ENCODE results near the gene SH3BP4.

The SH3BP4 gene

GRCh38 chr2:235030126-235030525 lies 78.3 kb downstream of the SH3BP4 start:
- no peak for TF ChIP-seq POLR2AphosphoS5 (IDR thresholded peaks at IDR 0.05; ENCODE audit: low read depth, low read length)
- TF ChIP-seq PAX5 (IDR thresholded peaks at IDR 0.05; ENCODE audit: insufficient read depth, low read length, severe bottlenecking), result no peak
- no peak for TF ChIP-seq POU2F2 (IDR thresholded peaks at IDR 0.05; ENCODE audit: low read depth, low read length)
- TF ChIP-seq POLR2A (IDR thresholded peaks at IDR 0.05; ENCODE audit: low read depth, low read length), result no peak
- TF ChIP-seq SPI1 (IDR thresholded peaks at IDR 0.05; ENCODE audit: low read depth, low read length), result no peak
- no peak for TF ChIP-seq TAF1 (IDR thresholded peaks at IDR 0.05; ENCODE audit: low read depth, low read length)
- DNase-seq (ENCODE audit: insufficient read length, low spot score), result no peak
- FAIRE-seq, result no peak

- FAIRE-seq (no peak), DNase-seq (ENCODE audit: insufficient read length, low spot score) (no peak)
- TF ChIP-seq POLR2A (IDR thresholded peaks at IDR 0.05; ENCODE audit: low read depth, low read length), result no peak
Measured at GRCh38 chr2:235030936-235031335, 79.1 kb downstream of the SH3BP4 start.

- no peak for TF ChIP-seq POLR2AphosphoS5 (IDR thresholded peaks at IDR 0.05; ENCODE audit: low read depth, low read length)
- TF ChIP-seq POU2F2 (IDR thresholded peaks at IDR 0.05; ENCODE audit: low read depth, low read length), result no peak
- no peak for TF ChIP-seq PAX5 (IDR thresholded peaks at IDR 0.05; ENCODE audit: insufficient read depth, low read length, severe bottlenecking)
- TF ChIP-seq SPI1 (IDR thresholded peaks at IDR 0.05; ENCODE audit: low read depth, low read length), result no peak
- TF ChIP-seq POLR2A (IDR thresholded peaks at IDR 0.05; ENCODE audit: low read depth, low read length), result no peak
- TF ChIP-seq TAF1 (IDR thresholded peaks at IDR 0.05; ENCODE audit: low read depth, low read length), result no peak
- DNase-seq (ENCODE audit: insufficient read length, low spot score) (no peak), FAIRE-seq (no peak)
Measured at GRCh38 chr2:235031686-235032373, 80.0 kb downstream of the SH3BP4 start.

GRCh38 chr2:235032466-235032865 lies 80.6 kb downstream of the SH3BP4 start:
- no peak for DNase-seq (ENCODE audit: insufficient read length, low spot score)
- no peak for TF ChIP-seq PAX5 (IDR thresholded peaks at IDR 0.05; ENCODE audit: insufficient read depth, low read length, severe bottlenecking)
- FAIRE-seq, result no peak

- FAIRE-seq (no peak), DNase-seq (ENCODE audit: insufficient read length, low spot score) (no peak)
- no peak for TF ChIP-seq SPI1 (IDR thresholded peaks at IDR 0.05; ENCODE audit: low read depth, low read length)
- no peak for TF ChIP-seq POLR2AphosphoS5 (IDR thresholded peaks at IDR 0.05; ENCODE audit: low read depth, low read length)
- TF ChIP-seq TAF1 (IDR thresholded peaks at IDR 0.05; ENCODE audit: low read depth, low read length), result no peak
- no peak for TF ChIP-seq PAX5 (IDR thresholded peaks at IDR 0.05; ENCODE audit: insufficient read depth, low read length, severe bottlenecking)
- no peak for TF ChIP-seq POLR2A (IDR thresholded peaks at IDR 0.05; ENCODE audit: low read depth, low read length)
- no peak for TF ChIP-seq POU2F2 (IDR thresholded peaks at IDR 0.05; ENCODE audit: low read depth, low read length)
Measured at GRCh38 chr2:235032949-235033348, 81.1 kb downstream of the SH3BP4 start.

- TF ChIP-seq PAX5 (IDR thresholded peaks at IDR 0.05; ENCODE audit: insufficient read depth, low read length, severe bottlenecking) (no peak), TAF1 (IDR thresholded peaks at IDR 0.05; ENCODE audit: low read depth, low read length) (no peak), POLR2A (IDR thresholded peaks at IDR 0.05; ENCODE audit: low read depth, low read length) (no peak), POU2F2 (IDR thresholded peaks at IDR 0.05; ENCODE audit: low read depth, low read length) (no peak), POLR2AphosphoS5 (IDR thresholded peaks at IDR 0.05; ENCODE audit: low read depth, low read length) (no peak), SPI1 (IDR thresholded peaks at IDR 0.05; ENCODE audit: low read depth, low read length) (no peak)
- no peak for FAIRE-seq
- no peak for DNase-seq (ENCODE audit: insufficient read length, low spot score)
Measured at GRCh38 chr2:235034265-235035118, 82.7 kb downstream of the SH3BP4 start.

- DNase-seq (ENCODE audit: insufficient read length, low spot score), result no peak
- no peak for FAIRE-seq
- no peak for TF ChIP-seq PAX5 (IDR thresholded peaks at IDR 0.05; ENCODE audit: insufficient read depth, low read length, severe bottlenecking)
Measured at GRCh38 chr2:235037604-235038166, 85.9 kb downstream of the SH3BP4 start.

- no peak for FAIRE-seq
- DNase-seq (ENCODE audit: insufficient read length, low spot score), result no peak
- TF ChIP-seq TAF1 (IDR thresholded peaks at IDR 0.05; ENCODE audit: low read depth, low read length), result no peak
- no peak for TF ChIP-seq POLR2AphosphoS5 (IDR thresholded peaks at IDR 0.05; ENCODE audit: low read depth, low read length)
- TF ChIP-seq POU2F2 (IDR thresholded peaks at IDR 0.05; ENCODE audit: low read depth, low read length), result no peak
- no peak for TF ChIP-seq PAX5 (IDR thresholded peaks at IDR 0.05; ENCODE audit: insufficient read depth, low read length, severe bottlenecking)
- no peak for TF ChIP-seq POLR2A (IDR thresholded peaks at IDR 0.05; ENCODE audit: low read depth, low read length)
- no peak for TF ChIP-seq SPI1 (IDR thresholded peaks at IDR 0.05; ENCODE audit: low read depth, low read length)
Measured at GRCh38 chr2:235041221-235041917, 89.6 kb downstream of the SH3BP4 start.

- FAIRE-seq (no peak), DNase-seq (ENCODE audit: insufficient read length, low spot score) (no peak)
- TF ChIP-seq POLR2A (IDR thresholded peaks at IDR 0.05; ENCODE audit: low read depth, low read length), result no peak
- no peak for TF ChIP-seq TAF1 (IDR thresholded peaks at IDR 0.05; ENCODE audit: low read depth, low read length)
- TF ChIP-seq POLR2AphosphoS5 (IDR thresholded peaks at IDR 0.05; ENCODE audit: low read depth, low read length), result no peak
- no peak for TF ChIP-seq PAX5 (IDR thresholded peaks at IDR 0.05; ENCODE audit: insufficient read depth, low read length, severe bottlenecking)
Measured at GRCh38 chr2:235041918-235042575, 90.2 kb downstream of the SH3BP4 start.
